GM21529 (cell line): ENCODE results near the gene LIME1.
"Not testable (repeated sequence)": the region's sequence is repeated elsewhere in the genome, so short reads cannot be mapped to it uniquely, and the experiment has no call there.

ENCODE experiments used
- ATAC-seq: cut with Tn5 transposase; IDR thresholded peaks from one replicate; pipeline ENCODE4 v1.9.1; 2021; ENCODE audit not compliant: unreplicated experiment

LIME1 gene

DNA sequence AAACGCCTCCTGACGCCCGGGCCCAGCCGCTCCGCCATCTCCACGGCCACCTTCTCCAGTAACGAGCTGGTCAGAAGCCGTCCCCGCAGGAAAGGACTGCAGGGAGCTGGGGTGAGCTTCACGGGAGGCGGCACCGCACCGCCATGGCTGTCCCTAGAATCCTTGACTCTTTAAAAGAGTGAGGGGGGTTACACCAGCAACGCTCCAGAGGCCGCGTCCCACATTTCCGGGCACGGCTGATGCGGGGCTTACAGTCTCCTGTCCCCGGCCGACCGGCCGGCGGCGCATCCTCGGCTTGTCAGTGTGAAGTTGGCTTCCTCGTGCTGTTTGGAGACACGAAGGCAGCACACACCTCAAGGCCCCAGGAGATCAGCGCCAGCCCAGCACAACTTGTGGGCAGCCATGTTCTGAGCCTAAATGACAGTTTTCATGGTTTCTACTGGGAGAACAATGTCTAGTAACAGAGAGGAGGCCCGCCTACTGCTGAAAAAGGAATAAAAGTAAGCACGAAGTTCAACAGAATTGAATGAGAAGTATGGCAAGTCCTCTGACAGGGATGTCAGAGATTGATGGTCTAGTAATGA lies 33.5 kb downstream of the LIME1 start:
- ATAC-seq: no peak

DNA sequence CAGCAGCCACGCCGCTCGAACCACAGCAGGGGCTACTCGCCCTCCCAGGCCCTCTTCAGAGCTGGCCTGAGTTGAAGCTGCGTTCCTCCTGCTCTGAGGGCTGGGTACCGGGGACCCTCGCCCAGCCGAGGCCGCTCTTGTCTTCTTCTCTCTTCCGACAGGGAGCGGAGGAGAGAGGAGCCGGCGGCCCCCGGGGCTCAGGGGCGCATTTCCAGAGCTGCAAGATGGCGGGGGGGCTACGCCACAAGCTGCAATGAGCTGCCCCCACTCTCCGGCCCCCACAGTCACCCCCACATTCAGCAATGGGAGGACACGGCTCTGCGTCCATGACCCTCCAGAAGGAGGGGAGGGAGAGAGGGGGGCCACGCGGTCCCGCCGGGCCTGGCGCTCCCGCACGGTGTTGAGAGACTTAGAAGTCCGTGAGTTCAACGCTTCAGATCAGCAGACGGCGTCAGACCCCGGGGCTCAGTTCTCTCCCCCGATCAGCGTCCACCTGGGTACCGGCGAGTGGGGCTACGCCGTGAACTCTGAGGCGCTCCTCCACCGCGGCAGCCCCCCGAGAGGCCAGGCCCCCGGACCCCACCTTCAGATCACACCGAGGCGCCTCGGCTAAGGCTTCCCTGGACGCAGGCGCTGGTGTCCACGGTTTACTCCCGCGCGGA lies 34.7 kb downstream of the LIME1 start:
- ATAC-seq: no peak

DNA sequence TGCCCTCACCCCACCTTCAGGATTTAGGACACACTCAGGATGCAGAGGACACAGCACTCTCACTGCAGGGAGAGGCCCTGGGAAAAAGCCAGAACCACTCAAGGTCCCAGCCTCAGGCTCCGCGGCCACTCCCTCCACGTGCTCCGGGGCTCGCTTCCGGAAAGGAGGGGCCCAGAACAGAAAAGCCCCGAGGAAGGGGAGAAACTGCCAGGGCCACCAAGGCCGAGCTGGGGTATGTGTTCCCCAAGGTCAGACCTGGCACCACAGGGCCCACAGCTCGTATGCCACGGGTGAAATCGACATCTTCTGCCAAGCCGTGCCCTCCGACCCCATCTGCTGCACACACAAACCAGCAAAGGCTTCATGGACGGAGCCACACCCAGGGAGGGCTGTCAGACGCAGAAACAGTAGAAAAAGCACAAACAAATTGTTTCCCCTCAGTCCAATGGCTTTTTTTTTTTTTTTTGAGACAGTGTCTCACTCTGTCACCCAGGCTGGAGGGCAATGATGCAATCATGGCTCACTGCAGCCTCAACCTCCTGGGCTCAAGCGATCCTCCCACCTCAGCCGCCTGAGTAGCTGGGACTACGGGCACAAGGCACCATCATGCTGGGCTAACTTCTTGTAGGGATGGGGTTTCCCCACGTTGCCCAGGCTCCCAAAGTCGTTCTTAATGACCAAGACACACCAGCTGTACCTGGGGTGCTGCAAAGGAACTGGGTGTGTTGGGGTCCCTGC lies 36.5 kb downstream of the LIME1 start:
- ATAC-seq: no peak

DNA sequence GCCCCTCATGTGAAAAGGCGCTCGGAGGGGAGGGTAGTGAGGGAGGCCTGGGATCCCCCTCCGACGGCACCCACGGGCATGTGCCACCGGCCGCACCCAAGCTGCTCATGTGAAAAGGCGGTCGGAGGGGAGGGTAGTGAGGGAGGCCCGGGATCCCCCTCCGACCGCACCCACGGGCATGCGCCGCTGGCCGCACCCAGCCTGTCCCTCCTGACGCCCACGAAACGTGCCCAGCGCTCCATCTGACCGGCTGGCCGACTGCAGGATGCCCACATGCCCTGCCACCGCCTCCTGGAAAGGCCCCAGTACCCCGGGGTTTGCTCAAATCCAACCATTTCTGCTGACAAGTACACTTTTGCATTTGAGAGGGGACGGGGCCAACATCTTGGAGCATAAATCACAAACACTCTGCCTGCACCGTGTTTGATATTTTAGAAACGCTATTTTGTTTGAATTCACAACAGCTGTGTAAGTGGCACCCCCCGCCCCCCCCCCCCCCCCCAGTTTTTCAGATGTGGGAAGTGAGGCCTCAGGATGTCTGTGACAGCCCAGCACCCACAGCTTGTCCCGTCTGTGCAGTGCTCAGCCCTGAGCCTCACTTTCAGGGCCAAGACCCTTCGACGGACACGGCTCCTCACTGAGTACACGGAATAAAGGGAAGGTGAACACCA lies 37.2 kb downstream of the LIME1 start:
- ATAC-seq: no peak

DNA sequence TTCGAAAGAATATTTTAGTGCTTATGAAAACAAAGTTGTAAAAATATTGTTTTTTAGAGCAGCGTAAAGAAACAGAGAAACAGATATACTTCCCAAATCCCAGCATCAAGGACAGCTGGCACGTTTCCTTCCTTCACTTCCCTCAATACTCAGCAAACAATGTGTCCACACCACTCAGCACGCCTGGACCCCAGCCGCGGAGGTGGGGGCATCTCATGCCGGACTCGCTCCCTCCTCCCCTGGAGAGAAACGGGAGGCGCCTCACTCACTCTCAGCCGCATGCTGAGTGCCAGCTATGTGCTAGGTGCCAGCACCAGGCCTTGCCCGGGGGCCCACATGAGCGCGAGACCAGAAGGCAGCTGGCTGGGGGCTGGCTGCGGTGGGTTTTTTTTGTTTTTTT lies 37.8 kb downstream of the LIME1 start:
- no peak for ATAC-seq

DNA sequence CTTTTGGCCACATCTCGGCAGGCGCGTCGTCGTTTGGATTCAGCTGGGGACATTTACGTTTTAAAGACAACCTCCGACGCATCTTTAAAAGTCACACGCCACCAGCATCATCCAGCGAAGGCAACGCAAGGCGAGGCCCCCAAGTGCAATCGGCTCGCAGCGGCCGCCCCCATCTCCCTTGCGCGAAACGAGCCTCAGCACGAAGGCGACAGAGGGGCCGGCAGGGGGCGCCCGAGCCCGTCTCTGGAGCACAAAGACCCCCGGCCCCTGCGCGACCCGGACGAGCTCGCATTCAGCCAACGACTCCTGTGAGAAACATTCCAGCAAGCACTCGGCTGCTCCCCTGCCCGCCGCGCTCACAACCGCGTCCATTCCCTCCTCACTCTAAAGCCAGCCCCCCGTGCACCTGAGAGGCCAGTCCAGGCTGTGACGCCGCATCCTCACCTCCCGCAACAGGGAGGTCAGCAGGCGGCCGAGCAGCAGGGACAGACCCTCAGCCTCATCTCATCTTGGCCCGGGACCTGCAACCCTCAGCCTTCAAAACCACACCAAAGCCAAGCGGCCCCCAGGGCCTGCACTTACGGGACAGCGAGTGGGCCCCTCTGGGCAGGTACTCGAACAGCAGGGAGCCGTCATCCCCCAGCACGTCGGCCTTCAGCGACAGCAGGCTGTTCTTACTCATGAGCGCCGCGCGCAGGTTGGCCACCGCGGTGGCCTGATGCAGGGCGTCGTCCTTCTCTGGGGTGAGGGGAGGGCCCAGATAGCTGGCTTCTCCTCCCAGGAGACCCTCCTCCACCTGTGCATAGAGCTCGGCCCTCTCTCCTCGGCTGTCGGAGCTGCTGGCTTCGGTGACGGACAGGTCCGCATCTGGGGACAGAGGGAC lies 38.9 kb downstream of the LIME1 start:
- no peak for ATAC-seq

DNA sequence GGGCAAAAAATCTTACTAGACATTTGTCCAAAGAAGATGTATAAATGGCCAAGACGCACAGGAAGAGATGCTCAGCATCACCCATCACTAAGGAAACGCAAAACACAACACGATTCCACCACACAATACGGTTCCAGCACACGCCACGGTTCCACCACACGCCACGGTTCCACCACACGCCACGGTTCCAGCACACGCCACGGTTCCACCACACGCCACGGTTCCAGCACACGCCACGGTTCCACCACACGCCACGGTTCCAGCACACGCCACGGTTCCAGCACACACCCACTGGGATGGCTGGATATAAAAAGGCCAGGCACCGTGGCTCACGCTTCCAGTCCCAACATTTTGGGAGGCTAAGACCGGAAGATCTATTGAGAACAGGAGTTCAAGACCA lies 40.4 kb downstream of the LIME1 start:
- not testable (repeated sequence) for ATAC-seq

DNA sequence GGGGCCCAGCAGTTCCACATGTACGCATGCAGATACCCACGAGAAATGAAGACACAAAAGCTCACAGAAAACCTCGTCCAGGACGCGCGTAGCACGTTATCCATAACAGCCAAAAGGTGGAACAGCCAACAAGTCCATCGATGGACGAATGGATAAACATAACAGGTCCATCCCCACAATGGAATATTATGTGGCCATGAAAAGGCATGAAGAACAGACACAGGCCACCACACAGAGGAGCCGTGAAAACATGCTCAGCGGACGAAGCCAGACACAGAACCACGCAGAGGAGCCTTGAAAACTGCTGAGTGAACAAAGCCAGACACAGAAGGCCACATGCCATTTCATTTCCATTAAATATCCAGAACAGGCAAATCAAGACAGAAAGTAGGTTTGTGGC lies 41.1 kb downstream of the LIME1 start:
- ATAC-seq: no peak

DNA sequence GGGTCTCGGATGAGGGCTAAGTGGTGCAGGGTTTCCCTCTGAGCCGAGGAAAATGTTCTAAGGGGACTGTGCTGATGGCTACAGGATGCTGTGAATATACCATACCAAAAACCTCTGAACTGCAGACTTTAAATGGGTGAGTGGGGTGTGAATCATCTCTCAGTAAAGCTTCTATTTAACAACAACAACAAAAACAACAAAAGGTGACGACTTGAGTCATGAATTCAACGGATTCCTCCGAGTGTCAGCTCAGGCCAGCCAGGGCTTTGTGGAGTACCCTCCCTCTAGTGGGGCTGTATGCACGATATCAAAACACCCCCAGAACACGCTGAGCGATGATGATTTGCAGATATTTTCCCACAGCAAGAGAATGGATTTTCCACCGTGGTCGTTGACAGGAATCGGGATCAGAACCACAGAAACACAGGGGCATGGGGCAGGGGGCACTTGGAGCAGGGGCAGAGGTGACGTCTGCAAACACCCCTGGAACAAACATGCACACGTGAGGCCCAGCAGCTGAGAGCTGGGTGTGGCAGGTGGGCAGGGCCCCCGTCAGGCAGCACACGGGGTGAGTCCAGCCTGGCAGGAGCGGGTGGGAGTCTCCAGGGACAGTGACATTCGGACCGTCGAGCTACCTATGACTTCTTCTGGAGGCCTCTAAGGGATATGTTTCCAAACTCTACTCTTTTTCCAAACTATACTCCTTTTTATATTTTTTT lies 41.7 kb downstream of the LIME1 start:
- ATAC-seq: no peak

DNA sequence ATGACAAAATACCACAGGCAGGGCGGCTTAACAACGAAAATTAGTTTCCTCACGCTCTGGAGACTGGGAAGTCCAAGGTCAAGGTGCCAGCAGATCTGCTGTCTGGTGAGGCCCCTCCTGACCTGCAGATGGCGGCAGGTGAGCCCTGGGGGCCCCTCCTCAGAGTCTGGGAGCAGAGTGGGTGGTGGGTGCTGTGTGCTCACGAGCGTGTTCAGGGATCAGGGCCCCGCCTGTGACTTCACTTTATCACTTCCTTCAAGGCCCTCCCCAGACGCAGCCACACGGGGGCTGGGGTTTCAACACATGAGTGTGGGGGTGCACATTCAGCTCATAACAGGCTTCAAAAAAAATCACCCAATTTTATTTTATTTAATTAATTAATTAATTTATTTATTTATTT lies 42.4 kb downstream of the LIME1 start:
- no peak for ATAC-seq

DNA sequence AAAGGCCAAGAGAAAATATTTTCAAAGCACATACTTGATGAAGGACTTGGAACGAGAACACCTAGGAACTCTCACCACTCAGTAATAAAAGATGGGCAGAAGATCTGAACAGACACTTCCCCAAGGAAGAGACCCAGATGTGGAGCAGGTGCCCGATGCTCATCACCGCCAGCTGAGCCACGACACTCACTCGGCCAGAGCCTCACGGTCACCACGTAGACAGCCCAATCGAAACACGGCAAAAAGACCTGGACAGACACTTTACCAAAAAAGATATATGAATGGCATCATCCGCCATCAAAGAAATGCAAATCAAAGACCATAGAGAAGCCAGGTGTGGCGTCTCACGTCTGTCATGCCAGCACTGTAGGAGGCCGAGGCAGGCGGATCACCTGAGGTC lies 44.7 kb downstream of the LIME1 start:
- no peak for ATAC-seq

DNA sequence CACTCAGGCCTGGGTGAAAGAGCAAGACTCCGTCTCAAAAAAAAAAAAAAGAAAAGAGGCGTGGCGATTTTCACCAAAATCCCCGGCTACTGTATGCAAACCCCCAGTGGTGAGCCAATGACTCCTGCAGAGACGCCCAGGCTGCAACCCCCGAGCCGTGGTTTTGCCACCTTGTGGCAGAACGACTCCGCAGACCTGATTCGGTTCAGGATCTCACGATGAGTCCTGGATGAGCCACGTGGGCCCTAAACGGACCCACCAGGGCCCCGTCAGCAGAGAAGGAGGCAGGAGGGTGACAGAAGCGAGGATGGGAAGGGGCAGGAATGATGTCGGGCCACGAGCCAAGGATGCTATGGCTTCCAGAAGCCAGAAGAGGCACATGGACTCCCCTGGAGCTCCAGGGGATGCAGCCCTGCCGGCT lies 45.6 kb downstream of the LIME1 start:
- ATAC-seq: no peak

DNA sequence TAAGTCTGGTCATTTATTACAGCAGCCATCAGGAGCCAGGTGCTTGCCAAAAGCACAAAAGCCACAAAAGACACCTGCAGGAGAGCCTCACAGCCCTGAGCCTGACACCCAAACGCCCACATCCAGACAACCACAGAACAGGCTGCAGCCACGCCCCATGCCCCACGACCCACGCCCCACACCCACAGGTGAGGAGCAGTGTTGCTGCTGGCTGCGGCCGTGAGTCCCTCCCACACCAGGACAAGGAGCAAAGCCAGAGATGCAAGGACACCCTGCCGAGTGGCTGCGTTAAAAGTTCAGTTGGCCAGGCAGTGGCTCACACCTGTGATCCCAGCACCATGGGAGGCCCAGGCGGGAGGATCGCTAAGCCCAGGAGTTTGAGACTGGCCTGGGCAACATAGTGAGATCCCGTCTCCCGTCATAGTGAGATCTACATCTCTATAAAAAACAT lies 46.1 kb downstream of the LIME1 start:
- no peak for ATAC-seq

DNA sequence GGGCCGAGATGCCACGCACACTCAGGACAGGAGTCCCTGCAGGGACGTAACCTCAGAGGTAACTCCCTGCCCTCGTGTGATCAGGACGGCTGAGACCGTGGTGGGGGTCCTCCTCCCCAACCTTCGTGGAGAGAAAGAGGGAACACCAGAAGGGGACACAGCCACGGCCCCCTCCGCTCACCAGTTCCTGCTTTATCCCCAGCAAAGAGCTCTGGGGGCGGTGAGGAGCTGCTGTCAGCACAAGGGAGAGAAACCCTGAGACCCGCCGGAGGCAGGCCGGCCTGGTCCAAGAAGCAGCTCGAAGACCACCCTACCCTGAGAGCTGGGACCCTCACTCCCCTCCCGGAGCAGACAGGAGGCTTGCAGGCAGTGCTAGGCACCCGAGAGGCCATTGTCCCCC lies 47.5 kb downstream of the LIME1 start:
- ATAC-seq: no peak

DNA sequence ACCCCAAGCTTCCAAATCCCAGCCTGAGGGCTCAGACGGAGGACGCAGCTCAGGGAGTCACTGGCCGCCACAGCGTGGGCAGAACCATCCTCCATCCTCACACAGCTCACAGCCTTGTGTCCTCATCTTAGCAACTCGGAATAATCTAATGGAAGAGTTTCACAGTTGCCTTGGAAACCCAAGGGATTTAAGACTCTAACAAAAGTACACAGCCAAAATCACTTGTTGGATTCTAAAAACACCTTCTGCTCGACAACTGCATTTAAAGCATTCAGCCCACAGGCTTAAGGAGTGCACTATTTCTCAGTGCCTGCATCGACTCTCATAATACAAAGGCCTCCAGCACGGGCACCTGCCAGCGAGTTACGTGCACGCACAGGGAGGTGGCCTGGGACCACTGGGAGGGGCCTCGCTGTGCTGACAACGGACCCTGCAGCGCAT lies 49.2 kb downstream of the LIME1 start:
- no peak for ATAC-seq

DNA sequence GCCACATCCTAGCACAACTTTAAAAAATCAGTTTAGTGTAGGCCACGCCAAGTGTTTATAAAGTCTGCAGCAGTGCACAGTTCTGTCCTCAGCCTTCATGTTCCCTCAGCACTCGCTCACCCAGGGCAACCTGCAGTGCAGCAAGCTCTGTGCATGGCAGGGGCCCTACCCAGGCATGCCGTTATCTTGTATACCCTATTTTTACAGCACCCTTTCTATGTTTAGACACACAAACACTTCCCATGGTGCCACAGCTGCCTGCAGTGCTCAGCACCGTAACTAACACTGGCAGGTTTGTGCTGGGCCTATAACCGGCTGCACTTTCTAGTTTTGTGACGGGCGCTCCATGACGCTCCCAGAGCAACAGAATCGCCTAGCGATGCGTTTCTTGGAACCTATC lies 50.8 kb downstream of the LIME1 start:
- ATAC-seq: no peak

DNA sequence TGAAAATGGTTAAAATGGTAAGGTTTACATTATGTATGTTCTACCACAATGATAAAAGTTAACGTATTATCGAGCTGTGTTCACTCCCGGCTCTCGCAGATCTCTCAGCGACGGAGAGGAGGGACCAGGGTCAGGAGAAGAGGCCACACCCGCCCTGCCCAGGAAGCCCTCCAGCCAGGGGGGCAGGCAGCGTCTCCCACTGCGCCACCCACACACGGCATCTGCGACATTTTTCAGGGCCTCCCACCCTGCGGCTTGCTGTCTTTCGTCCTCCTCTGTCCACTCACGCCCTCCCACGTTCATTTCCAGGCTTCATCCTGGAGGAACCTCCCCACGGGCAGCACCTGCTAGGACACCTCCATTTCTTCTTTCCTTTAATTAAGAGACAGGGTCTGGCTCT lies 51.3 kb downstream of the LIME1 start:
- no peak for ATAC-seq
